ENCODE data around the gene TSTD2.

Gene TSTD2

DNA sequence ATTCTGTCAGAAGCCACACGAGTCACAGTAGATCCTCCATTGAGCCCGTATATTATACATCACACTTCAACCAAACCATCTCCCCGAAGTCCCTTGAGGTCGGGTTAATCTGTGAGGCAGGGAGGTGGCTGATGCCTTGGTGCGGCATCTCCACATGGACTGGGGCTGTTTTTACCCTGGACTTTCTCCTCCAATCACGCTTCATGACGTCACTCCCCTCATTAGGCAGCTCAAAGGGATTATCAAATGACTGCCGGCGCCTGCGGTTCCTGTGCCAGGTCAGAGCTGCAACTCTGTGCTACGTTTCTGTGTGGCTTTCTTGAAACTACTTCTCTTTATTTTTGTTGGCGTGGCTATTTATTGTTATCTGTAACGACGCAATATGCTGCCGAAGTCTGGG is 78.0 kb downstream of the TSTD2 start:
- peak in 9 of 42 donors; percentile 18 to 62 (median 36) for DNase-seq
- intact Hi-C loops (cut with DNase I): no loop called here

DNA sequence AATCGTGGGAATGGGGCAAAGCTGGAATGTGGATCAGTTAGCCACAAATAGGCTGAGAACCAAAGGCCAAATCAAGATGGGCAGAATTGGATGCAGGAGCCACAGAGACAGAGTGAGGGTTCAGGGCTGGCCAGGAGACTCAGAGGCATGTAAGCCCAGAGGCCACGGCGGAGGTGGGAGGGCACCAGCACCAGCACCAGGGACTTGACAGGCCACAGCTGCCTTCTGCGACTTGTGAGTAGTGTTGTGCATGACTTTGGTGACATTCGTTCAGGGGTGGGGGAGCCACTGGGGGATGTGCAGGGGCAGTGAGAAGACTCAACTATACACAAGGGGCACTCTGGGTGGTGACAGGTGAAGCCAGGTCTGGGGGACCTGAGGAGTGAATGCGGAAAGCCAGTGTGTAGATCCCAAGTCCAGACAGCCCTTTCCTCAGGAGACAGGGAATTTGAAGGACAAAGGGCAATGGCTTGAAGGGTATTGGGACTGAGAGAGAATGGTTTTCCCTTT is 78.5 kb downstream of the TSTD2 start:
- intact Hi-C loops (cut with DNase I): no loop called here
- peak in 2 of 42 donors; percentile 11 to 22 for DNase-seq

DNA sequence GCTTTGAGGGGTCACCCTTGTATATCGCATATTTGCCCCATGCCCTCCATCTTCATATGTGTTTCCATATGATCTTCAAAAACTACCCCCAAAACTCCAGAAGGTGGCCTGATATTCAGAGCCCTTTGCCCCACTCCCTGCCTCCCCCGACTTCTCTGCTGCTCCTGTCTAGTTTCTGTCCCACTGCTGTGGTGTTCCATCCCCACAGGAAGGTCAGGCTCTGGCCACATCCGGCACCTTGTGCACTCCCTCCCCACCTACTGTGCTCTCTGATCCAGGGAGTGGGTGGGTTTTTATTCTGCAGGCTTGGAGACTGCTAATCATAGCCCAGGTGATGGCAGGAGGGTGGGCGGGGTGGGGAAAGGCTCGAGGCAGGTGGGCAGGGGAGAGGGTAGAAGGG is 79.3 kb downstream of the TSTD2 start:
- peak in 6 of 42 donors; percentile 17 to 51 (median 34) for DNase-seq
- intact Hi-C loops (cut with DNase I): no loop called here

DNA sequence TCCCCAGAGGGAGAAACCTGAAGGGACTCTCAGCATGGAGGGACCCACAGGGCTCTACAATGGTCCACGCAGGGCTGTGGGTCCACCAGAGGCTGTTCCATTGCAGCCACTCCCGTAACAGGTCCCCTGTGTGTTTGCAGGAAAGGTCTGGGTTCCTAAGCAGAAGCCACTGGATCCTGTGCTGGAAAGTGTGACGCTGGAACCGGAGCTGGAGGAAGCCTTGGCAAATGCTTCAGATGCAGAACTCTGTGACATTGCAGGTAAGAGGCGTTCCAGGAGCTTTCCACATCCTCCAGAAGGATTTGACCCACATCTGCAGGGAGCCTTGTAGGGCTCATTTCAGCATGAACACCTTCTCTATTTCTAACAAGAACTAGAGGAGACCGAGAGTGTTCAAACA is 80.0 kb downstream of the TSTD2 start:
- peak in 25 of 42 donors; percentile 21 to 84 (median 59) for DNase-seq
- intact Hi-C loops (cut with DNase I): no loop called here

DNA sequence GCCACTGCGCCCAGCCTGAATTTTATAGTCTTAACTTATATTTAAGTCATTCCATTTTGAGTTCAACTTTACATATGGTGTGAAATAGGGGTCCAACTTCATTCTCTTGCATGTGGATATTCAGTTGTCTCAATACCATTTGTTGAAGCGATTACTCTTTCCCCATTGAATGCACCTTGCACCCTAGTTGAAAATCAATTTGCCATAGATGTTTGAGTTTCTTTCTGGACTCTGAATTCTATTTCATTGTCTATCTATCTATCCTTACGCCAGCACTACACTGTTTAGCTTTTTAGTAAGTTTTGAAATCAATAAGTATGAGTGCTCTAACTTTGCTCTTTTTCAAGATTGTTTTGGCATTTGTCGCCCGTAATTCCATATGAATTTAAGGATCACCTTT is 81.9 kb downstream of the TSTD2 start:
- DNase-seq: no peak
- intact Hi-C loops (cut with DNase I): no loop called here

DNA sequence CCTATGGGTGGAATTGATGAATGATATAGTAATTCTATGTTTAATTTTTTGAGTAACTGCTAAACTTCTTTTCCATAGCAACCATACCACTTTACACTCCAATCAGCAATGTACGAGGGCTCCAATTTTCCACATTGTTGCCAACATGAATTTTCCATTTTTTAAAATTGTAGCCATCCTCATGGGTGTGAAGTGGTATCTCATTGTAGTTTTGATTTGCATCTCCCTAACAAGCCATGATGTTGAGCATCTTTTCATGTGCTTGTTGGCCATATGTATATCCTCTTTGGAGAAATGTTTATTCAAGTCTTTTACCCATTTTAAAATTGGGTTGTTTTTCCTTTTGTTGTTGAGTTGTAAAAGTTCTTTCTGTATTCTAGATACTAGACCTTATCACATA is 82.8 kb downstream of the TSTD2 start:
- DNase-seq: no peak
- intact Hi-C loops (cut with DNase I): no loop called here
